SU-DHL-6 (cell line): ENCODE measurements around the gene FHOD1.

ENCODE experiments used
- H2AFZ ChIP-seq: fragments of 200-600 bp; sonication (generic); 2 replicates; pipeline ENCODE4 v1.6.1; 2014; ENCODE audit warnings: low read depth, mild to moderate bottlenecking, moderate library complexity, mixed read lengths, antibody characterized with exemption, low read length; ENCODE audit not compliant: severe bottlenecking
- H3F3A ChIP-seq: fragments of 200-600 bp; shearing (Covaris generic); 2 replicates; pipeline ENCODE4 v1.6.0; 2016; ENCODE audit warnings: antibody characterized with exemption, mild to moderate bottlenecking; ENCODE audit not compliant: insufficient read depth
- H3K27ac ChIP-seq: fragments of 200-600 bp; sonication (generic); 2 replicates; pipeline ENCODE4 v1.5.1; 2016; ENCODE audit warnings: low read depth, mild to moderate bottlenecking, low read length, moderate library complexity, mixed read lengths
- H3K27me3 ChIP-seq: fragments of 200-600 bp; sonication (generic), shearing (Covaris generic); 2 replicates; pipeline ENCODE4 v1.6.0; 2014; ENCODE audit warnings: mild to moderate bottlenecking, low read length
- H3K36me3 ChIP-seq: fragments of 200-600 bp; sonication (generic); 2 replicates; pipeline ENCODE4 v1.6.1; 2014; ENCODE audit warnings: mild to moderate bottlenecking, low read length, mixed read lengths
- H3K4me2 ChIP-seq: fragments of 300-600, 200-600 bp; shearing (Covaris generic), sonication (generic); 2 replicates; pipeline ENCODE4 v1.6.0; 2014; ENCODE audit warnings: low read length, low read depth, mild to moderate bottlenecking; ENCODE audit not compliant: poor library complexity, severe bottlenecking
- H3K4me3 ChIP-seq: fragments of 200-600 bp; sonication (generic); 2 replicates; pipeline ENCODE4 v1.5.1; 2014; ENCODE audit warnings: antibody characterized with exemption, low read length, mild to moderate bottlenecking, mixed read lengths; ENCODE audit not compliant: insufficient read depth, poor library complexity, severe bottlenecking
- H3K79me2 ChIP-seq: fragments of 200-600 bp; sonication (generic); 2 replicates; pipeline ENCODE4 v1.6.1; 2014; ENCODE audit warnings: mild to moderate bottlenecking, low read length, moderate library complexity; ENCODE audit not compliant: insufficient read depth
- H3K9ac ChIP-seq: fragments of 200-600 bp; sonication (generic); 2 replicates; pipeline ENCODE4 v1.7.0; 2014; ENCODE audit warnings: mild to moderate bottlenecking, low read length
- H3K9me2 ChIP-seq: fragments of 200-600 bp; sonication (generic); replicated peaks from 2 replicates; pipeline ENCODE4 v1.6.1; 2014; ENCODE audit warnings: low read length; ENCODE audit not compliant: insufficient read depth
- H3K9me3 ChIP-seq: fragments of 200-600 bp; sonication (generic); 2 replicates; pipeline ENCODE4 v1.6.1; 2014; ENCODE audit warnings: low read length, mixed read lengths; ENCODE audit not compliant: insufficient read depth
- H4K20me1 ChIP-seq: fragments of 200-600 bp; sonication (generic); 2 replicates; pipeline ENCODE4 v1.6.1; 2014; ENCODE audit warnings: low read depth, mild to moderate bottlenecking, antibody characterized with exemption, low read length, moderate library complexity, mixed read lengths
- EZH2phosphoT487 ChIP-seq: fragments of 200-600 bp; sonication (generic), shearing (Covaris generic); conservative IDR thresholded peaks from 2 replicates; pipeline ENCODE4 v1.6.1; 2018; ENCODE audit warnings: mild to moderate bottlenecking, antibody characterized with exemption, low read length, moderate library complexity, mixed read lengths
- TF ChIP-seq, protein P1 (sequence below): fragments of 200-600 bp; sonication (generic); IDR thresholded peaks from one replicate; pipeline ENCODE4 v1.5.1; 2017; ENCODE audit warnings: antibody characterized with exemption, mild to moderate bottlenecking, low read length, moderate library complexity; ENCODE audit not compliant: insufficient read depth, poor library complexity, severe bottlenecking

The FHOD1 gene

DNA sequence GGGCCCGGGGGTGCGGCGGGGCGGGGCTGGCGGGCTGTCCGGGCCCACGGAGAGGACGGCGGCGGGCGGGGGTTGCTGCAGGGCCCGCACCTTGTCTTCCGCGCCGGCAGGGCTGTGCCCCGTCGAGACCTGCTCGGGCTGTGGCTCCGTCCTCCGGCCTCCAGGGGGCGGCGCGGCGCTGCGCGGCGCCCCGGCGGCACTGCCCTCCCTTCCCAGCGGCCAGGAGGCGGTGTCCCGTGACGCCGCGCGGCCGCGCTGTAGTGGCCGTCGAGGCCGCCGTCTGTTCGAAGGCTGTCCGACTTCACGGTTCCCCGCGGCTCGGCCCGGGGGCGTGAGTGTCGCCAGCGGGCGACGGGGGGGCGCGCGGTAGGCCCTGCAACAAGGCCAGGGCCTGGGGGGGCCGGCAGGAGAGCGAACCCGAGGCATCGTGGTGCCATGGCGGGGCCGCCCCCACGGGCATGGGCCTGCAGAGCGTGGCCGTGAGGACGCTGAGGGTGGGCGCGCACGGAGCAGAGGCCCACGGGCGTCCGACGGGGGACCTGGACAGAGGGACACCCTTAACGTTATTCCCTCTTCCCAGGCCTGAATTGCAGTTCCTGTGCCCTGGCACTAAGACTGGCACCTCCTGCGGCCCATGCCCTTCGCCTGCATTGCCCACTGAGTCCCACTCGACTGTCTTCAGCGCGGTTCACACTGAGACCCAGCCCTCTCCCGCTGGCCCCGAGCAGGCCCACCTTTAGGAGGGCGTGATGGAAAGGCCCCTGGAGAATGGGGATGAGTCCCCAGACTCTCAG is 32.2 kb upstream of the FHOD1 start, which contains the start of gene PLEKHG4:
Gene PLEKHG4, plus strand, starts transcription at position 237 of the 794 bp plus-strand sequence. Its CDS starts 513 bp downstream, at position 750.
- H3K79me2 ChIP-seq, result no peaks in the 10 kb centered on the region
- no peaks in the 10 kb centered on the region for H3K9me3 ChIP-seq
- H2AFZ ChIP-seq, result peak within 1 kb of the TSS; percentile 78
- no peaks in the 10 kb centered on the region for H3K27me3 ChIP-seq
- no peaks in the 10 kb centered on the region for H3K9me2 ChIP-seq
- TF ChIP-seq EZH2phosphoT487, result no peak
- TF ChIP-seq, protein P1, sequence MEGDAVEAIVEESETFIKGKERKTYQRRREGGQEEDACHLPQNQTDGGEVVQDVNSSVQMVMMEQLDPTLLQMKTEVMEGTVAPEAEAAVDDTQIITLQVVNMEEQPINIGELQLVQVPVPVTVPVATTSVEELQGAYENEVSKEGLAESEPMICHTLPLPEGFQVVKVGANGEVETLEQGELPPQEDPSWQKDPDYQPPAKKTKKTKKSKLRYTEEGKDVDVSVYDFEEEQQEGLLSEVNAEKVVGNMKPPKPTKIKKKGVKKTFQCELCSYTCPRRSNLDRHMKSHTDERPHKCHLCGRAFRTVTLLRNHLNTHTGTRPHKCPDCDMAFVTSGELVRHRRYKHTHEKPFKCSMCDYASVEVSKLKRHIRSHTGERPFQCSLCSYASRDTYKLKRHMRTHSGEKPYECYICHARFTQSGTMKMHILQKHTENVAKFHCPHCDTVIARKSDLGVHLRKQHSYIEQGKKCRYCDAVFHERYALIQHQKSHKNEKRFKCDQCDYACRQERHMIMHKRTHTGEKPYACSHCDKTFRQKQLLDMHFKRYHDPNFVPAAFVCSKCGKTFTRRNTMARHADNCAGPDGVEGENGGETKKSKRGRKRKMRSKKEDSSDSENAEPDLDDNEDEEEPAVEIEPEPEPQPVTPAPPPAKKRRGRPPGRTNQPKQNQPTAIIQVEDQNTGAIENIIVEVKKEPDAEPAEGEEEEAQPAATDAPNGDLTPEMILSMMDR, result peak; percentile 54
- H4K20me1 ChIP-seq, result no peaks in the 10 kb centered on the region
- no peaks in the 10 kb centered on the region for H3F3A ChIP-seq
- H3K27ac ChIP-seq, result no peak within 1 kb of the TSS
- no peaks in the 10 kb centered on the region for H3K36me3 ChIP-seq
- H3K9ac ChIP-seq, result peak within 1 kb of the TSS; percentile 60
- H3K4me3 ChIP-seq, result peak within 1 kb of the TSS; percentile 53
- H3K4me2 ChIP-seq, result peak within 1 kb of the TSS; percentile 62

DNA sequence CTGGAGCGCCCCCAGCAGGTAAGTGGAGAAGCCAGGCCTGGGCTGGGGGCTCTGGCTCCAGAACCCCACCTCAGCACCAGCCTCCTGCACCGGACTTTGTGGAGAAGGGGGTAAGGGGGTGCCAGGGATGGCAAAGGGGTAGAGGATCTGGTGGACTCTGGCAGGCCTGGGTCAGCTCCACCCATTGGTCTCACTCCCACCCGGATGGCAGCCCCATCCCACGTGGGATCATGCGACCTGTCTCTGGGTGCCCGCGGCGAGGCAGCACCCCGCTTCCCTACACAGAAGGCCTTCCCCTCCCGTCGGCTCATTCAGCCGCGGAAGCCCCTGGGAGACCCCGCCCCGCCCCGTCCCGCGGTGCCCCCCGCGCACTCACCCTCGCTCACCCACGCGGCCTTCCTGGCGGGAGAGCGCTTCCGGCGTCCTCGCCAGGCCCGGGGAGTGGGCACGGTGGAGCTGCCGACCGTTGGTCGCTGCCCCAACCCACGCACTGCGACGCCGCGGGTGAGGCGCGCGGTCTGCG is 31.6 kb upstream of the FHOD1 start:
- peak overlapping the region; percentile 62 for H3K4me2 ChIP-seq
- peak overlapping the region; percentile 60 for H3K9ac ChIP-seq
- H3K27ac ChIP-seq, result no peak overlapping the region

DNA sequence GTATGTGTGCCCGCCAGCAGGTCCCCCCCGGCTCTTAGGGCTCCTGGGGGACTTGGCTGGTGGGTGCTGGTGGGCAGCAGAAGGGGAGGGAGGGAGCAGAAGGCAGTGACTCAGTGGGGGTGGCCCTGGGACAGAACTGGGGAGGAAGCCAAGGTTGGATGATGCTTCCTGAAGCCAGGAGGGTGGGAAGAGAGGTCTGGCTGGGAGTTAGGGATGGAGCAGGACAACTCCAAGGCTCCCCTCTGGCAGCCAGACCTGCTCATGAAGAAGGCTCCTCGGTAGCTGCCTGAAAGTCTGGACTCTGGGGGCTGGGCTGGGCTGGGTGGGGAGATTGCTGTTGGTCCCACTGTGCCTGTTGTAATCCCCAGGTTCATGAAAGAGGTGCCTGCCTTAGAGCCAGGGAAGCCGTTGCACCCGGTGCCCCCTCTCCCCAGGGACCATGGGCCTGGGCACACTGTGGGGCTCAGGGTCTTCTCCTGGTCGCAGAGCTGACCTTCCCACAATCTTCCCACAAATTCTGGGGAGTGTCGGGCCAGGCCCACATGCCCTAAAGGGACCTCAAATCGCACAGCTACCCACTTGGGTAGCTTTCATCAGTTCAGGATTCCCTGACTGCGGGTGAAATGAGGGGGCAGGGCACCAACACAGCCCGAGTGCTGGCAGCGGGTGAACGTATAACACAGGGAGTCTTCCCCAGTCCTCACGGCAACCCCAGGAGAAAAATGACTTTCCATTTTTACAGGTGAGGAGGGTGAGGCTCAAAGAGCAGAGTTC is 30.9 kb upstream of the FHOD1 start:
- Histone ChIP-seq H2AFZ (peak overlapping the region; percentile 78), H3K4me3 (peak overlapping the region; percentile 53), H3K27me3 (no peaks in the 10 kb centered on the region), H3K9me3 (no peaks in the 10 kb centered on the region), H3K4me2 (peak overlapping the region; percentile 62), H3K36me3 (no peaks in the 10 kb centered on the region), H3K79me2 (no peaks in the 10 kb centered on the region), H3K27ac (no peak overlapping the region), H3K9me2 (no peaks in the 10 kb centered on the region), H4K20me1 (no peaks in the 10 kb centered on the region), H3F3A (no peaks in the 10 kb centered on the region), H3K9ac (peak overlapping the region; percentile 60)
- TF ChIP-seq, protein P1, result no peak
- no peak for TF ChIP-seq EZH2phosphoT487

More for the DNA sequence above, 31.6 kb upstream of the FHOD1 start:
- H4K20me1 ChIP-seq, result no peaks in the 10 kb centered on the region
- H3K27me3 ChIP-seq, result no peaks in the 10 kb centered on the region
- H3K79me2 ChIP-seq, result no peaks in the 10 kb centered on the region
- H3K36me3 ChIP-seq, result no peaks in the 10 kb centered on the region
- peak overlapping the region; percentile 53 for H3K4me3 ChIP-seq
- TF ChIP-seq EZH2phosphoT487, result no peak
- TF ChIP-seq, protein P1, result peak; percentile 37
- peak overlapping the region; percentile 78 for H2AFZ ChIP-seq
- H3K9me3 ChIP-seq, result no peaks in the 10 kb centered on the region
- no peaks in the 10 kb centered on the region for H3F3A ChIP-seq
- H3K9me2 ChIP-seq, result no peaks in the 10 kb centered on the region
